T-helper 1 cell (primary cell): ENCODE measurements around the gene RGS18.
"Not testable (repeated sequence)": the region's sequence is repeated elsewhere in the genome, so short reads cannot be mapped to it uniquely, and the experiment has no call there.

Experiments used
- DNase-seq, 5 donors: peaks; one replicate each; pipeline ENCODE4 v3.0.0-alpha.2; 2012 to 2020
- total RNA-seq, 4 donors: gene quantifications; one replicate each; lab custom pipeline; 2026; lab: John Stamatoyannopoulos, UW

RGS18 gene, protein sequence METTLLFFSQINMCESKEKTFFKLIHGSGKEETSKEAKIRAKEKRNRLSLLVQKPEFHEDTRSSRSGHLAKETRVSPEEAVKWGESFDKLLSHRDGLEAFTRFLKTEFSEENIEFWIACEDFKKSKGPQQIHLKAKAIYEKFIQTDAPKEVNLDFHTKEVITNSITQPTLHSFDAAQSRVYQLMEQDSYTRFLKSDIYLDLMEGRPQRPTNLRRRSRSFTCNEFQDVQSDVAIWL
- 0.46 to 2.1 (median 0.87) reads per million in 4 donors for total RNA-seq

DNA sequence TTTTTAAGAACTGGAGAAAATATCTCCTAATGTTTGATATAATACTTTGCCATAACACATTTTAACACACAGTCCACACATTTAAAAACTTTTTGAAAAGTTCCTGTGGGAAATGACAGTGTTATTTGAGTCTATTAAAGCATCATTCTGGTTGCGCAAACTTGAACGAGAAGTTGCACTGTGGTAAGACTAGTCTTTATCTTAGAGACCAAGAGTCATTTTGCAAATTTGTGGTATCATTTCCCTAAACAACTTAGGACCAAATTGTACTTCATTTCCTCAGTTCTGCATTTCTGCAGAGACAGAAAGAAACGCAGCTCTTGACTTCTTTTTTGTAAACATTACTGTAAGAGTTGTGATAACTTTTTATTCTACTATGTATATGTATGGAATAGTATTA lies at the start of gene RGS18:
Gene RGS18, plus strand, starts transcription at position 282 of the 400 bp plus-strand sequence. CDS start 176 bp downstream, outside the sequence.
- DNase-seq, result peak in 1 of 5 donors; percentile 26

DNA sequence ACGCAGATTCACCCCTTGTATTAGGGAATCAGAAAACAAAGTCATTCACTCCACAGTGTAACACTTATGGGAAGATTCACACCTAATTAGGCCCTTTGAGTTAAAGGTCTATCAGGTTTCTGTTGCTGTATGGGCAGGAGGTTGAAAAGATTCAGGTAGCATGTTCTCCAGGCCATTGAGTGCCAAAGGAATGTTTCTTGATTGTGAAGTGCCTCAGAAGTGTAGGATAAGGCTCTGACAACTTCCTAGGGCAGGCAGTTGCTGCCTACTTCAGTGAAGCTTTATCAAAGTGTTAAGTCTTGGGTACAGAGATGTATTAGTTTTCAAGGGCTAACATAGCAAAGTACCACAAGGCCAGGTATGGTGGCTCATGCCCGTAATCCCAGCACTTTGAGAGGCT lies 48.7 kb upstream of the RGS18 start:
- no peak for DNase-seq

DNA sequence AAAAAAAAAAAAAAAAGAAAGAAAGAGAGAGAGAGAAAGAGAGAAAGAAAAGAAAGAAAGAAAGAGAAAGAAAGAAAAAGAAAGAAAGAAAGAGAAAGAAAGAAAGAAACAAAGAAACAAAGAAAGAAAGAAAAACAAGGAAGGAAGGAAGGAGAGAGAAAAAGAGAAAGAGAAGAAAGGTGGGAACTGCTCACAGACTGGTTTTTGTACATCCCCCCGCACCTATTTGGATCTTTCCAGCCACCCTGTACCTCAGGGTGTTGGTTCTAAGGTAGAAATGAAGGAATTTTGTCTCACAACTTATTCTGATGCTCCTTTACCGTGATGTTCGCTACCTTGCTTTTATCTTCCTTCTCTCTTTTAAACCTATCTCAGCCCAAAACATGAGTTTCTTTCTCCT lies 43.3 kb upstream of the RGS18 start:
- no peak for DNase-seq

DNA sequence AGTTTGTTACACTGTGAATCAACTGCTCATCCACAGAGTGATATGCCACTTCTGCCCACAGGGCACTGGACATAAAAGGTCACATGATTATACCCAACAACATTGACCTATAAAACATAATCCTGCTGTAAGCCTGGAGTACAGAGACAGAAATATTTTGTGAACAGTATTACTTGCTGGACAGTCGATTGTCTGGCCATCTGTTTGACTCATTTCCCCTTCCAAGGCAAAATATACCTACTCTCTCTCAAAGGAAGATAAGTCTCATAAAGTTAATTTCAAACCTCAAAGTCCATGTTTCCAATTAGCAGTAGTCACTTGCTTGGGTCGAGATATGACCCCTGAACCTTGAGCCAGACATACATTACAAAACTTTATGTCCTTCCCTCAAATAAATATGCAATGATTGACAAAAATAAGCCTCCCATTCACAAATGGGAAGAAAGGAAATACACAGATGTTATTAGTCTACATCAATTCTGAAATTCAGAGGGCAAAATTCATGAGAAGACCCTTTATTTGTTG lies 39.3 kb upstream of the RGS18 start:
- no peak for DNase-seq

DNA sequence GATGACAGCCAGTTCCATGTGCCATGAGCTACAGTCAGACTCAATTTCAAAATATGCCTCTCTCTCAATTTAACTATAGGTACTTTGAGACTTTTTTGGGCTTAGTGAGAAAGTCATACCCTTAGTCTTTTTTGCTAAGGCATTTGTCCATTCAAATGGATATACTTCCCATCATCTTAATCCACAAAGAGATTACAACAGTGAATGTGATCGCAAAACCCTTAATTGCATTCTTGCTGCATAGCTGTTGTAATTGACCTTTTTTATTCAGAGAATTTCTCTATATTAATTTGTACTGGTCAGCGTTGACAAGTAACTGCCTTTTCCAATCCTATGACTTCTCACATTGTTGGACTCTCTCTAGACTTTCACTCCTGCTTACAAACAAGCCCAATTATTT lies 38.6 kb upstream of the RGS18 start:
- DNase-seq, result no peak

DNA sequence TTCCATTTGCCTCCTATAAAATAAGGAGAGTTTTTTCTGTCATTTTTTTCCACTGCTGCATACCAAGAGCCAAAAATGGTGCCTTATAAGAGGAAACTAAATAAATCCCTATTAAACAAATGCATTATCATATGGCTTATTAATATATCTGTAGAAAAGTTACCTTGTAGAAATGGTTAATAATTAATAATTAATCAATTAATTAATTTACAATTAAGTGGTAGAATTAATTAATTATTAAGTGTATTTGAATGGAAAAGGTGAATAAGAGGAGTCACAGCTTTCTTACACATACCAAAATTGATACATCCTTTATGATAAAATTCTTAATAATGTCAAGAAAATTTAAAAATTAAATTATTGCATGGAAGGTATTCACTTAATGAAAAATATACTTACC lies 35.6 kb upstream of the RGS18 start:
- no peak for DNase-seq

DNA sequence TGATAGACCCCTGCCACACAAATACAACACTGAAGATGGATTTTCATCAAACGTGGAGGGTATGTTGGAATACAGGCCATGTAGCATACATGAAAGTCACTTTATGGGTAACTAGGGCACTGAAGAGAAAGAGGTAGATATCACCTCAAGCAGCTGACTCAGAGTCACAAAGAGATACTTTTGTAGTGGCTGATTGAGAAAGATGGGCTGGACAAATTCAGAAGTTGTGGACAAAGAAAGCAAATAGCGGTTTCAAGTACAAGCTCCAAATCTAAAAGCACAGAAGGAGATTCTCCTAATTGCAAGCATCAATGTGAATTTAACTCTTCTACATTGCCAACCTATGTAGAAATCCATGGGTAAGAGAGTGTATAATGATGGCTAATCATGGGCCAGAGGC lies 35.0 kb upstream of the RGS18 start:
- no peak for DNase-seq

DNA sequence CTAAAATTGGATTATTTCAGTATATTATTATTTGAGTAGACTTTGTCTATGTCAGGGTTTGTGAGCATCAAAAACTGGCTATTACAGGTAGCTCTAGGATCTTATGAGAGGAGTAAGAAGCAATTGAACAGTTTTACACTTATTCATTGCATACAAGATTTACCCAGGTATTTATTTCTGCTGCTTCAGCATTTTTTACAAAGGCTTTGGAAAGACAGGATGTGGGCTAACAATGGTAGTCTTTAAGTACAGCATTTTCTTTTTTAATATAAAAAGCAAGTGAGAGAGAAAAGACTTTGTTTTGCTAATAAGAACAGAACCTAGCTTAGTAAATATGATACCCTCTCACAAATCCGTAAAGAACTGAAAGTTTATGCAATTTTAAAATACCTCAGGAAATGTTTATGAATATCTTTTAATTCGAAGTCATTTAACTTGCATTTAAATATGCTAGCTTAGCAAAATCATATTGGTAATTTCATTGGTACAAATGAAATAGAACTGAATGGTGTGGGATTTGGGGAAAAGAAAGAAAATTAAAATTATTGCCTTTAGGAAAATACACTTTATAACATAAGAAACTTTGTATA lies 32.1 kb upstream of the RGS18 start:
- no peak for DNase-seq

DNA sequence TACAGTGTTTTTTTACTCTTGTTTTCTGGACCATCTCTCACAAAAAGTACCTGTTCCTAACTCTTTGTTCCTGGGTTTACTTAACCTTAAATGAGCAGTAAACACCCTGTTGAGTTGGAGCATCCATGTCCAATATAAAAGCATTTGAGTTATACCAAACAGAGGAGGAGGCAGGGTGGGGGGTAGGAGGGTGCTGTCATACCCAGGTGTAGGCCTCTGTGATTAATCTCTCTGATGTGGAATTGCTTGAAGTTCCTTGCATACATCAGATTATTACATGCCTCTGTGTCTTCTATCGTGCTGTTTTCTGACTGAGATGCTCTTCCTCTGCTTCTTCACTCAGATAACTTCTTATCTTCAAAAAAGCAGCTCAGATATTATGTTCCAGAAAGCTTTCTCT lies 28.1 kb upstream of the RGS18 start:
- no peak for DNase-seq

DNA sequence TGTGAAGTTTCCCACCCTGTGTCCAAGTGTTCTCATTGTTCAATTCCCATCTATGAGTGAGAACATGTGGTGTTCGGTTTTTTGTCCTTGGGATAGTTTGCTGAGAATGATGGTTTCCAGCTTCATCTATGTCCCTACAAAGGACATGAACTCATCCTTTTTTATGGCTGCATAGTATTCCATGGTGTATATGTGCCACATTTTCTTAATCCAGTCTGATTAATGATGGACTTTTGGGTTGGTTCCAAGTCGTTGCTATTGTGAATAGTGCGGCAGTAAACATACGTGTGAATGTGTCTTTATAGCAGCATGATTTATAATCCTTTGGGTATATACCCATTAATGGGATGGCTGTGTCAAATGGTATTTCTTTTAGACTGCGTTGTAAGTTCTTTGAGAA lies 27.4 kb upstream of the RGS18 start:
- not testable (repeated sequence) for DNase-seq

DNA sequence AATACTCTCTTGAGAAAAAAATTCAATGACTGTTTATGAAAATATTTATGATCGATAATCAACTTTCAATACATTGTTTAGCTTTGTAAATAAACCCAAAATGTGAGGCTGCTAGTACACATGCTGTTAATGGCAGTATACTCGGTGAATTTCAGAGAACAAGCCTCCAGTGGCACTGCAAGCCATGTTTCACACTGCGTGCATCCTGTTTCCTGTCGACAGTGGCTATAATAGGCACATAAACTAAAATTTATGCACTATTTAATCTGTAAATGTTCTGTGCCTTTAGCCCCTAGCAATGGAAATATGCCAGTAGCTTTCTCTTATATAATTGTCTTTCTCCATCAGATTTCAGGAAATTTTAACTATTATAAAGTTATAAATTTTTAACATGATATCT lies 26.3 kb upstream of the RGS18 start:
- DNase-seq, result no peak

DNA sequence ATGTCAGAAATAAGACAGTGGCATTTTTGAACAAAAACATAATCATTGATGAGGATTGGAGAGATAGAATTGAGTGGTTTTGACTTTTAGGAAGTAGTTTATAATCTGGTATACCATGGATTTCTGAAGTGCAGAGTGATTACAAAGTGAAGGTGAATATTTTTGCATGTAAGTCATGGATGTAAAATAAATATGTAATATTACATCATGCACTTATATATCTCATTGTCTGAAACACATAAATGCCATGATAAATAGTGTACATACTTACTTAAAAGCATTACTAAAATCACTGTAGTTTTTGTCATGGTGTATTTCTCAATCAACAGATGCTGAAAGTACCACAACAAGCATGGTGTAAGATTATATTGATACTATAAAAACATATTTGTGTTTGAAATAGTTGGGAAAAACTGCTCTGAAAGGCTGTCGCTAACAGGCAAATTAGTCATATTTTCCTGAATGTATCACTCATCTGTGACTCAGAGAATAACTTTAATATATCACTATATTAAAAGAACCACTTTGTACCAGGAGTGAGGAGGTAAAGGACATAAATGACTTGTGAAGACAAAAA lies 24.8 kb upstream of the RGS18 start:
- no peak for DNase-seq

DNA sequence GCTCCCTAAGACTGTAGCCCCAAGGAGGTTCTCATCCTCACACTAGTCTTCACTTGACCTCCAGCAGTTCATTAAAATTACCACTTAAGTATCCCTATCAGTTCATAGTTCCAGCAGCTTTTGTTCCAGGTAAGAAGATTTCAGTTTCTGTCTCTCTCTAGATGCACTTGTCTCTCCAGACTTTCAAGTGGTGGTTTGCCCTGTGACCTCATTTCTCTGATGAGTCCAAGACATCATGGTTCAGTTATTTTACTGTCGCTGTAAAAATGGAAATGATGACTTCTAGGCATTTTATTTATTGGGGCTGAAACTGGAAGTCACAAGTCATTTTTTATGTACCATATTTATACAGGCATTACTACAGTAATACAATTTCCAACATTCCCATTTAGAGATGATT lies 17.9 kb upstream of the RGS18 start:
- no peak for DNase-seq

DNA sequence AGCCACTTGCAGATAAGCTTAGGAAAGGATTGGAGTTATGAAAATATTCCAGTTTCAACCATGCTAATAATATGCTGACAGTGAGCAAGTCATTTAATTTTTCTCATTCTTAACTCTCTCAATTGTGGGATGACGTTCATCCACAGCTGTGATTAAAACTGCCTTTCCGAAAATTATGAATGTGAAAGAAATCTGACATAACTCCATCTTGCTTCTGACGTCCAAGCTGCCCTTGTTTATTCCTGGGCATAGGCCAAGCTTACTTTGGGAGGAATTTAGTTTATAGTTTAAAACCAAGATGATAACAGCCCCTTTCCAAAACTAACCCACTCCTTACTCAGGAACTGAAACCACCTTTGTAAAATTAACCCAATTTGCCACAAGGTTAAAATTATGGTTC lies 11.0 kb upstream of the RGS18 start:
- no peak for DNase-seq

DNA sequence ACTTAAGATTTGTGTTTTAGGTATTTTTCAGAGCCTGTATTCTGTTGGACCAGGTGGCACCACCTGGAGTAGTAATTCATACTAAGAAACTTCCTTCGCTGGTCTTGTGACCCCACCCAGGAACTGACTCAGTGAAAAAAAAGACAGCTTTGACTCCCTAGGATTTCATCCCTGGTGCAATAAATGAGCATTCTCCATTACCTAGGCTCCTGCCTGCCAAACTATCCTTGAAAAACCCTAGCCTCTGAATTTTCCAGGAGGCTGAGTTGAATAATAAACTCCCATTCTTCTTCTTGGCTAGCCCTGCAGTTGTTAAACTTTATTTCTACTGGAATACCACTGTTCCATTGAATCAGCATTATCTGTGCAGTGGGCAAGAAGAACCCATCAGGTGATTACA lies 10.6 kb upstream of the RGS18 start:
- no peak for DNase-seq

DNA sequence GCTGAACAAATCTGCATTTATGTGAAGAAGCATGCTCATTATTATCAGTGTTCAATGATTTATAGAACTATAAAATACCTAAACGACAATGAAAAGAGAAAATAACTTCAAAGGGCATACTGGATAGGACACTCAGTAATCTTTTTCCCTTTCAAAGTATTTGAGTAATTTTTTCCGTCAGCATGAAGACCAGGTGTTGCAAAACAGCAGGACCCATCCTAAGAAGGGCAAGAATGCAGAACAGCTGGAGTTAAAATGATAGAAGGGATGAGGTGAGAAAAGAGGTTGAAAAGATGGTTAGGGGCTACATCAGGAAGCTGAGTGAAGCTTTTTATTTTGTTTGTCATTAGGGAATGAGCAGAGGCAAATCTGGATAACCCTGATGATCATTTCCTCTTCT lies 7.1 kb upstream of the RGS18 start:
- no peak for DNase-seq

DNA sequence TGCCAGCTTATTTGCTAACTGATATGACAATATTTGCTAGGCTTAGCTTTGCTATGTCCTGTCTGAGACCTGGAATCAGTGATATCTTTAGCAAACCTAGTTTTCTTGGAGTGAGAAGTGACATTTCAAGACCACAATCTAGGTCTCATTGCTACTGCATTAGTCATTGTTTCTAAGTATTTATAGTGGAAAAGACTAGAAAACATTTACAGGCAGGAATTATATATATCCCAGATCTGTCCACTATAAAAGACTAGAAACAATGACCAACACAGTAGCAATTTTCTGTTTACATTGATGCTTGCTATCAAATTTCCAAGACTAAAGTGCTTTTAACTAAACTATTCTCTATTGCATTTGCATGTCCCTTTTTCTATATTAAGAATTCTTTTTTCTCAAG lies 5.0 kb upstream of the RGS18 start:
- DNase-seq, result no peak

DNA sequence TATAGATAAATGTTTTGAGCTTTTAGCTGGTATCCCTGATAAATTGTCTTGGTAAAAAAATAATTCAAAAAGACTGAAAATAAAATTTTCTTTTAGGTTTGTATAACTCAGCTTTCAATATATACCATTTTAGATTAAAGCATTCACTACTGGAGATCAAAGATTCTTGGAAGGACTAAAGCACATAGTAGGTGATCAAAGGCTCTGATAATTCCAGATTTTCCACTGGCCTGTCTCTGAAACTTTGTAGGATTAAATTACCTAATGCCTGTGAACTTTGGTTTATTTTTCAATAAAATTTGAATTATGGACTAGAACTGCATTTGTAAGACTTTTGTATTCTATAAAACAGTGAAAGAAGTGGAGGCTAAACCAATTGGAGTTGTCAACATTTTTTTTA lies 1.2 kb upstream of the RGS18 start:
- no peak for DNase-seq

DNA sequence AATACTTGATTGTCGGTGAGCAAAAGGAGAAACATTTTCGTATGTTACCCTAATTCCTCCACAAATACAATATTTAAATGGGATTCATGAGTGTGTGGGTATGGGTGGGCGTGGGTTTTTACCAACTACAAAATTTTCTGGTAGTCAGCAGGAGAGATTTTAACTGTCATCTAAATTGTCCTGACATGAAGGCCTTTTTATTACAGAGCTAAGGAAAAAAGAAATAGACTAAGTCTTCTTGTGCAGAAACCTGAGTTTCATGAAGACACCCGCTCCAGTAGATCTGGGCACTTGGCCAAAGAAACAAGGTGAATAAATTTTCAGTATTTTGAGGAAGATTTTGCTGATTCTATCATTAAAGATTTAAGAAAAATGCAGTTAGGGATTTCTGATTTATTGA lies 752 bp downstream of the RGS18 start:
- no peak for DNase-seq

DNA sequence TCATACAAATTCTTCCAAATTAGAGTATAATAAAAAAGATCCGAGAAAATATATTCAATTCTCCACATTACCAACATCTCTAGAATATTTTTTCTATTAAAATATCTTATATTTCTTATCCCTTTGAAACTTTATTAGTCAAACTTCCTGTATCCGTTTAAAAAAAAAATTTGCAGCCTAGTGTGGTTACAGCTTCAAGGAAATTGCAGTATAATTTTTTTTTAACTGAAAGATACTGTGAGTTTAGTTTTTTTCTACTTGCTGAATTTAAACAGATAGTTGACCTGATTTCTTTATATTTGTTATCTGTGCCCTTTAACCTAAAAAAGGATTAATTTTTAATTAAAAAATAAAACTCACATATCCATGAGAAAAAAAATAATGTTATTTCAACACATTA lies 1.5 kb downstream of the RGS18 start:
- no peak for DNase-seq

DNA sequence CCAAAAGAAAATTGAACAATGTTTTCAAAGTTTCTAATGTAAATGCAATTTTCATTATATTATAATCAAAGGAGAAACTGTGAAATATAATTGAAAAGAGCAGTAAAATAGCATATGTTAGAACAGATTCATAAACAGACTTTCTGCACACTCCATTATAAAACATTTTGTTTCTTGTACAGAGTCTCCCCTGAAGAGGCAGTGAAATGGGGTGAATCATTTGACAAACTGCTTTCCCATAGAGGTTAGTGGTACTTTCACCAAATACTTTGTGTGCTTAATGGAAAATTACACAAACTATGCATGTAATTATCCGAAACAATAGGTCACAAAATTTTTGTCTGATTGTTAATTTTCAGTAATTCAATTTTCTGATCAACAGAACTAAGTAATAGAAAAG lies 1.9 kb downstream of the RGS18 start:
- no peak for DNase-seq

DNA sequence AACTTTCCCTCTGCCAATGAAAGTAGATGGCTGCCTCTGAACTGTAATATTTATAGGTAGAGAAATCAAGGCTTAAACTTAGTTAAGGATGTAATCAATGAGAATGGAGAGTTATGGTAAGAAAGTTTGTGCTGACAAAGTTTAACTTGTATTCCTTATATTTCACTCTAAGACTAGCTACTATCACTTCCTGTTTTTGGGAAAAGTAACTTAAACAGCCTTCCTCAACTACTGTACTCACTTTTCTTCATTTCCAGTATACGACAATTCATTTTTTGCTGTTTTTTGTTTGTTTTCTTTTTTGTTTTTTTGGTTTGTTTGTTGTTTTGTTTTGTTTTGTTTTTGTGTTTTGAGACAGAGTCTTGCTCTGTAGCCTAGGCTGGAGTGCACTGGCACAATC lies 3.7 kb downstream of the RGS18 start:
- DNase-seq, result no peak

DNA sequence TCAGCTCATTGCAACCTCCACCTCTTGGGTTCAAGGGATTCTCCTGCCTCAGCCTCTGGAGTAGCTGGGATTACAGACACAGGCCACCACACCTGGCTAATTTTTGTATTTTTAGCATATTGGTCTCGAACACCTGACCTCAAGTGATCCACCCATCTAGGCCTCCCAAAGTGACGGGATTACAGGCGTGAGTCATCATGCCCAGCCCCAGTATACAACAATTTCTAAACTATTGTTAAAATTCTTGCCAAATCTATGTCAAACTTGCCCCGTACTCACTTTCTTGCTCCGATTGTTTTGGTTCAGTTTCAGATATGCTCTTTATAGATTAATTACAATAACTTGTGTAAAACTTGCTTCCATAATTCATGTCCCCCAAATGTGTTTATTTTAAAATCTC lies 4.1 kb downstream of the RGS18 start:
- DNase-seq, result no peak

DNA sequence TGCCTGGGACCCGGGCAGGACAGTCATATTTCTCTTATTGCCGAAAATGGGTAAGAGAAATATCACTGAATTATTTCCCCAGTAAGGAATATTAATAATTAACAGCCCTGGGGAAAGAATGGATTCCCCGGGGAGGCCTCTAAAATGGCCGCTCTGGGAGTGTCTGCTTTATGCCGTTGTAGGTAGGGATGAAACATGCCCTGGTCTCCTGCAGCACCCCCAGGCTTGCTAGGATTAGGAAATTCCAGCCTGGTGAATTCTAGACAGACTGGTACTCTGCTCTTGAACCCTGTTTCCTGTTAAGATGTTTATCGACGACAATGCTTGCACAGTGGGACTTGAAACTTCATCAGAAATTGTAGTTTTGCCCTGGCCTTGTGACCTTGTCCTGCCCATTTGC lies 6.7 kb downstream of the RGS18 start:
- not testable (repeated sequence) for DNase-seq
